GM21723 (cell line): ENCODE measurements around the gene GGACT.
"Not testable (repeated sequence)": the region's sequence is repeated elsewhere in the genome, so short reads cannot be mapped to it uniquely, and the experiment has no call there.

Source experiments
- ATAC-seq: cut with Tn5 transposase; IDR thresholded peaks from one replicate; pipeline ENCODE4 v1.9.1; 2021; ENCODE audit warnings: mild to moderate bottlenecking, moderate library complexity; ENCODE audit not compliant: unreplicated experiment

The GGACT gene

GRCh38 chr13:100588331-100589177, at the start of gene GGACT:
TSS of gene GGACT (minus strand) at chr13:100588789. CDS start at chr13:100532591, 56,198 bp downstream.
- ATAC-seq = peak; percentile 97

- no peak for ATAC-seq
These were observed 49.2 kb upstream of the GGACT start for GRCh38 chr13:100637796-100638195.

- no peak for ATAC-seq
These were observed 48.8 kb upstream of the GGACT start for GRCh38 chr13:100637380-100637779.

GRCh38 chr13:100636441-100636840, 47.9 kb upstream of the GGACT start:
- ATAC-seq = no peak

GRCh38 chr13:100636004-100636403, 47.4 kb upstream of the GGACT start:
- no peak for ATAC-seq

GRCh38 chr13:100634696-100635095, 46.1 kb upstream of the GGACT start:
- ATAC-seq = no peak

GRCh38 chr13:100633461-100633860, 44.9 kb upstream of the GGACT start:
- ATAC-seq = no peak

GRCh38 chr13:100630555-100630954, 42.0 kb upstream of the GGACT start:
- ATAC-seq = no peak

- ATAC-seq = no peak
These were observed 38.5 kb upstream of the GGACT start for GRCh38 chr13:100627120-100627519.

- ATAC-seq = no peak
These were observed 36.9 kb upstream of the GGACT start for GRCh38 chr13:100625447-100625846.

GRCh38 chr13:100620792-100621191, 32.2 kb upstream of the GGACT start:
- no peak for ATAC-seq

GRCh38 chr13:100619940-100620339, 31.4 kb upstream of the GGACT start:
- ATAC-seq = no peak

- not testable (repeated sequence) for ATAC-seq
These were observed 30.3 kb upstream of the GGACT start for GRCh38 chr13:100618897-100619296.

- ATAC-seq = no peak
These were observed 24.4 kb upstream of the GGACT start for GRCh38 chr13:100613031-100613430.

- no peak for ATAC-seq
These were observed 23.3 kb upstream of the GGACT start for GRCh38 chr13:100611678-100612492.

GRCh38 chr13:100610391-100611347, 22.1 kb upstream of the GGACT start:
- peak; percentile 43 for ATAC-seq

GRCh38 chr13:100608906-100609305, 20.3 kb upstream of the GGACT start:
- ATAC-seq = peak; percentile 81

GRCh38 chr13:100608489-100608888, 19.9 kb upstream of the GGACT start:
- no peak for ATAC-seq

- ATAC-seq = no peak
These were observed 16.5 kb upstream of the GGACT start for GRCh38 chr13:100604918-100605710.
